GM12873 (cell line): ENCODE results near the gene GSG1L.

Experiments used
- CTCF ChIP-seq: IDR thresholded peaks from 2 replicates; pipeline ENCODE4 v1.5.1; 2012; ENCODE audit warnings: low read depth, mild to moderate bottlenecking, moderate library complexity, low read length, control low read depth; ENCODE audit not compliant: insufficient read depth; ENCODE audit errors: missing control alignments

The GSG1L gene

GRCh38 chr16:27969574-27969973, 93.9 kb downstream of the GSG1L start:
- TF ChIP-seq CTCF: no peak

GRCh38 chr16:27967169-27967568, 96.3 kb downstream of the GSG1L start:
- no peak for TF ChIP-seq CTCF

GRCh38 chr16:27966756-27967155, 96.8 kb downstream of the GSG1L start:
- TF ChIP-seq CTCF: no peak

GRCh38 chr16:27965801-27966200, 97.7 kb downstream of the GSG1L start:
- no peak for TF ChIP-seq CTCF

- TF ChIP-seq CTCF: no peak
Observed at GRCh38 chr16:27963471-27963965, 100.0 kb downstream of the GSG1L start.

GRCh38 chr16:27962197-27962596, 101.3 kb downstream of the GSG1L start:
- no peak for TF ChIP-seq CTCF

- TF ChIP-seq CTCF: no peak
Observed at GRCh38 chr16:27961296-27961620, 102.3 kb downstream of the GSG1L start.
